Mucosa of stomach (tissue), 1 donor: Measurements from ENCODE around the gene DHRS12.
A peak's percentile ranks its signal among the peaks of the same experiment; 100 is the strongest.

Experiments used
- H3K27me3 ChIP-seq: one replicate; pipeline ENCODE4 v1.7.0; 2013; ENCODE audit warnings: mild to moderate bottlenecking, low read length; ENCODE audit not compliant: control insufficient read depth, insufficient read depth
- H3K36me3 ChIP-seq: one replicate; pipeline ENCODE4 v1.7.0; 2013; ENCODE audit warnings: low read length; ENCODE audit not compliant: control insufficient read depth, insufficient read depth
- H3K4me1 ChIP-seq: one replicate; pipeline ENCODE4 v1.7.0; 2013; ENCODE audit warnings: mild to moderate bottlenecking, low read length; ENCODE audit not compliant: control insufficient read depth, insufficient read depth
- H3K4me3 ChIP-seq: one replicate; pipeline ENCODE4 v1.7.0; 2013; ENCODE audit warnings: low read length
- H3K9ac ChIP-seq: one replicate; pipeline ENCODE4 v1.7.0; 2013; ENCODE audit warnings: mild to moderate bottlenecking, low read length, moderate library complexity
- H3K9me3 ChIP-seq: one replicate; pipeline ENCODE4 v1.7.0; 2013; ENCODE audit warnings: mild to moderate bottlenecking, low read length, moderate library complexity; ENCODE audit not compliant: control insufficient read depth
- donor health status: Pancreatic carcinoma.

The DHRS12 gene

GRCh38 chr13:51815848-51816247, 11.9 kb upstream of the DHRS12 start:
- no peak overlapping the region for H3K4me3 ChIP-seq
- H3K27me3 ChIP-seq, result no peaks in the 10 kb centered on the region
- H3K36me3 ChIP-seq, result no peaks in the 10 kb centered on the region
- no peaks in the 10 kb centered on the region for H3K9me3 ChIP-seq
- no peak overlapping the region for H3K9ac ChIP-seq
- H3K4me1 ChIP-seq, result peaks cover 13% of the 10 kb centered on the region

- Histone ChIP-seq H3K4me1 (peaks cover 13% of the 10 kb centered on the region), H3K9ac (peak overlapping the region; percentile 29), H3K4me3 (peak overlapping the region; percentile 11), H3K27me3 (no peaks in the 10 kb centered on the region), H3K36me3 (no peaks in the 10 kb centered on the region), H3K9me3 (no peaks in the 10 kb centered on the region)
These were observed 11.1 kb upstream of the DHRS12 start for GRCh38 chr13:51814825-51815650.

GRCh38 chr13:51814071-51814470, 10.1 kb upstream of the DHRS12 start:
- peaks cover 13% of the 10 kb centered on the region for H3K4me1 ChIP-seq
- no peak overlapping the region for H3K4me3 ChIP-seq
- H3K36me3 ChIP-seq, result no peaks in the 10 kb centered on the region
- no peaks in the 10 kb centered on the region for H3K9me3 ChIP-seq
- H3K27me3 ChIP-seq, result no peaks in the 10 kb centered on the region
- no peak overlapping the region for H3K9ac ChIP-seq

- Histone ChIP-seq H3K27me3 (no peaks in the 10 kb centered on the region), H3K9me3 (no peaks in the 10 kb centered on the region), H3K36me3 (no peaks in the 10 kb centered on the region), H3K9ac (no peak overlapping the region), H3K4me3 (no peak overlapping the region), H3K4me1 (peaks cover 9% of the 10 kb centered on the region)
These were observed 8.0 kb upstream of the DHRS12 start for GRCh38 chr13:51811920-51812451.

- Histone ChIP-seq H3K4me1 (peaks cover 9% of the 10 kb centered on the region), H3K4me3 (no peak overlapping the region), H3K9ac (no peak overlapping the region), H3K27me3 (no peaks in the 10 kb centered on the region), H3K36me3 (no peaks in the 10 kb centered on the region), H3K9me3 (no peaks in the 10 kb centered on the region)
These were observed 7.1 kb upstream of the DHRS12 start for GRCh38 chr13:51811046-51811445.

GRCh38 chr13:51808811-51809210, 4.8 kb upstream of the DHRS12 start:
- Histone ChIP-seq H3K9me3 (no peaks in the 10 kb centered on the region), H3K27me3 (no peaks in the 10 kb centered on the region), H3K4me3 (no peak overlapping the region), H3K9ac (no peak overlapping the region), H3K36me3 (no peaks in the 10 kb centered on the region), H3K4me1 (peaks cover 10% of the 10 kb centered on the region)

GRCh38 chr13:51807041-51807440, 3.1 kb upstream of the DHRS12 start:
- Histone ChIP-seq H3K9me3 (no peaks in the 10 kb centered on the region), H3K4me3 (no peak overlapping the region), H3K27me3 (no peaks in the 10 kb centered on the region), H3K36me3 (no peaks in the 10 kb centered on the region), H3K9ac (no peak overlapping the region), H3K4me1 (peaks cover 23% of the 10 kb centered on the region)

GRCh38 chr13:51806566-51806965, 2.6 kb upstream of the DHRS12 start:
- H3K4me3 ChIP-seq, result no peak overlapping the region
- H3K27me3 ChIP-seq, result no peaks in the 10 kb centered on the region
- no peaks in the 10 kb centered on the region for H3K36me3 ChIP-seq
- peaks cover 28% of the 10 kb centered on the region for H3K4me1 ChIP-seq
- no peak overlapping the region for H3K9ac ChIP-seq
- H3K9me3 ChIP-seq, result no peaks in the 10 kb centered on the region

- H3K4me3 ChIP-seq, result no peak overlapping the region
- no peaks in the 10 kb centered on the region for H3K27me3 ChIP-seq
- H3K9me3 ChIP-seq, result no peaks in the 10 kb centered on the region
- peaks cover 34% of the 10 kb centered on the region for H3K4me1 ChIP-seq
- H3K9ac ChIP-seq, result no peak overlapping the region
- no peaks in the 10 kb centered on the region for H3K36me3 ChIP-seq
These were observed 2.0 kb upstream of the DHRS12 start for GRCh38 chr13:51805925-51806324.

GRCh38 chr13:51805313-51805712, 1.4 kb upstream of the DHRS12 start:
- Histone ChIP-seq H3K36me3 (no peaks in the 10 kb centered on the region), H3K4me3 (no peak overlapping the region), H3K9ac (peak overlapping the region; percentile 98), H3K9me3 (no peaks in the 10 kb centered on the region), H3K27me3 (no peaks in the 10 kb centered on the region), H3K4me1 (peaks cover 34% of the 10 kb centered on the region)

- Histone ChIP-seq H3K9me3 (no peaks in the 10 kb centered on the region), H3K4me1 (peaks cover 34% of the 10 kb centered on the region), H3K27me3 (no peaks in the 10 kb centered on the region), H3K36me3 (no peaks in the 10 kb centered on the region), H3K9ac (peak overlapping the region; percentile 98), H3K4me3 (peak overlapping the region; percentile 77)
These were observed 571 bp upstream of the DHRS12 start for GRCh38 chr13:51804295-51805172.
